Sciatic nerve (tissue), 2 donors: ENCODE measurements around the gene CKMT1A. TPM values are rescaled to one million over a fixed set of nuclear protein-coding genes. Genes with fewer than 3 reads are reported as not detected.
A peak's percentile ranks its signal among the peaks of the same experiment; 100 is the strongest.
"Not testable (repeated sequence)": the region's sequence is repeated elsewhere in the genome, so short reads cannot be mapped to it uniquely, and the experiment has no call there.

Experiments used
- ATAC-seq: fragments of 200-7000 bp; cut with Tn5 transposase; one replicate; pipeline ENCODE4 v1.9.1; 2020; ENCODE audit warnings: mild to moderate bottlenecking, moderate library complexity
- DNase-seq: peaks from one replicate; pipeline ENCODE4 v3.0.0-alpha.2; 2020; ENCODE audit warnings: low spot score
- intact Hi-C: fragments of 100-400 bp; cut with DNase I; formaldehyde crosslinking; loops from one replicate; pipeline ENCODE4 v1.14.2; 2022
- total RNA-seq: library from RNA; stranded (reverse); fragmentation: NEBNext Ultra II Directional; extraction: Animal tissue kit (Norgen Biotek cat#: 25700); gene quantifications from one replicate; pipeline ENCODE4 v1.2.1, GENCODE V29; 2021
- donor health status: DM: no; HTN: no; CAD: no.
- donor health status: DM: no; HTN: no; CAD: no.

CKMT1A gene
- 0.36 TPM for total RNA-seq

- ATAC-seq, intact Hi-C loops, DNase-seq: not testable (repeated sequence)
Observed at GRCh38 chr15:43693148-43694022, at the start of gene CKMT1A. Gene CKMT1A, plus strand, starts transcription at chr15:43693859. Its CDS starts 192 bp downstream, at chr15:43694051.

- ATAC-seq = no peak
- no peak for DNase-seq
Observed at GRCh38 chr15:43648649-43649429, 44.8 kb upstream of the CKMT1A start, which contains the start of gene CATSPER2. Gene CATSPER2, minus strand, starts transcription at chr15:43648844. Its CDS starts 783 bp downstream, at chr15:43648061.

GRCh38 chr15:43649430-43649926, 44.2 kb upstream of the CKMT1A start:
- intact Hi-C loops, DNase-seq, ATAC-seq: not testable (repeated sequence)

More at GRCh38 chr15:43648649-43649429, 44.8 kb upstream of the CKMT1A start, which contains the start of gene CATSPER2:
- intact Hi-C loops = no loop called here

- ATAC-seq, DNase-seq, intact Hi-C loops: not testable (repeated sequence)
Observed at GRCh38 chr15:43659727-43660126, 33.9 kb upstream of the CKMT1A start.

GRCh38 chr15:43662293-43662692, 31.4 kb upstream of the CKMT1A start:
- intact Hi-C loops, ATAC-seq: not testable (repeated sequence)

GRCh38 chr15:43663333-43663732, 30.3 kb upstream of the CKMT1A start:
- ATAC-seq, intact Hi-C loops, DNase-seq: not testable (repeated sequence)

More at GRCh38 chr15:43662293-43662692, 31.4 kb upstream of the CKMT1A start:
- not testable (repeated sequence) for DNase-seq

GRCh38 chr15:43666177-43666576, 27.5 kb upstream of the CKMT1A start:
- DNase-seq, intact Hi-C loops: not testable (repeated sequence)
- peak; percentile 55 for ATAC-seq

- intact Hi-C loops, ATAC-seq: not testable (repeated sequence)
Observed at GRCh38 chr15:43674175-43674574, 19.5 kb upstream of the CKMT1A start.

GRCh38 chr15:43689604-43690301, 3.9 kb upstream of the CKMT1A start:
- ATAC-seq = peak; percentile 99
- DNase-seq, intact Hi-C loops: not testable (repeated sequence)

More at GRCh38 chr15:43674175-43674574, 19.5 kb upstream of the CKMT1A start:
- DNase-seq = not testable (repeated sequence)

- ATAC-seq, intact Hi-C loops, DNase-seq: not testable (repeated sequence)
Observed at GRCh38 chr15:43692679-43693078, 980 bp upstream of the CKMT1A start.

- no peak for ATAC-seq
- no peak for DNase-seq
- intact Hi-C loops = no loop called here
Observed at GRCh38 chr15:43702174-43702573, 8.5 kb downstream of the CKMT1A start.

GRCh38 chr15:43702701-43703424, 9.2 kb downstream of the CKMT1A start:
- intact Hi-C loops = no loop called here
- ATAC-seq (no peak), DNase-seq (no peak)

- ATAC-seq, intact Hi-C loops, DNase-seq: not testable (repeated sequence)
Observed at GRCh38 chr15:43710431-43711131, 16.9 kb downstream of the CKMT1A start.

GRCh38 chr15:43723151-43723550, 29.5 kb downstream of the CKMT1A start:
- intact Hi-C loops = no loop called here
- no peak for ATAC-seq
- no peak for DNase-seq

- ATAC-seq, intact Hi-C loops, DNase-seq: not testable (repeated sequence)
Observed at GRCh38 chr15:43726306-43726705, 32.6 kb downstream of the CKMT1A start.

GRCh38 chr15:43728053-43728725, 34.5 kb downstream of the CKMT1A start:
- intact Hi-C loops, ATAC-seq, DNase-seq: not testable (repeated sequence)

GRCh38 chr15:43735416-43735815, 41.8 kb downstream of the CKMT1A start:
- ATAC-seq (no peak), DNase-seq (no peak)
- intact Hi-C loops = no loop called here
